ENCODE measurements around the gene RFX4. TPM values are rescaled to one million over a fixed set of nuclear protein-coding genes. Genes with fewer than 3 reads are reported as not detected.

RFX4 gene
- total and polyA plus RNA-seq, 9 of the 15 experiments (the other 6 are each of a cell fraction or from before 2014, with no cell fraction given): not detected

DNA sequence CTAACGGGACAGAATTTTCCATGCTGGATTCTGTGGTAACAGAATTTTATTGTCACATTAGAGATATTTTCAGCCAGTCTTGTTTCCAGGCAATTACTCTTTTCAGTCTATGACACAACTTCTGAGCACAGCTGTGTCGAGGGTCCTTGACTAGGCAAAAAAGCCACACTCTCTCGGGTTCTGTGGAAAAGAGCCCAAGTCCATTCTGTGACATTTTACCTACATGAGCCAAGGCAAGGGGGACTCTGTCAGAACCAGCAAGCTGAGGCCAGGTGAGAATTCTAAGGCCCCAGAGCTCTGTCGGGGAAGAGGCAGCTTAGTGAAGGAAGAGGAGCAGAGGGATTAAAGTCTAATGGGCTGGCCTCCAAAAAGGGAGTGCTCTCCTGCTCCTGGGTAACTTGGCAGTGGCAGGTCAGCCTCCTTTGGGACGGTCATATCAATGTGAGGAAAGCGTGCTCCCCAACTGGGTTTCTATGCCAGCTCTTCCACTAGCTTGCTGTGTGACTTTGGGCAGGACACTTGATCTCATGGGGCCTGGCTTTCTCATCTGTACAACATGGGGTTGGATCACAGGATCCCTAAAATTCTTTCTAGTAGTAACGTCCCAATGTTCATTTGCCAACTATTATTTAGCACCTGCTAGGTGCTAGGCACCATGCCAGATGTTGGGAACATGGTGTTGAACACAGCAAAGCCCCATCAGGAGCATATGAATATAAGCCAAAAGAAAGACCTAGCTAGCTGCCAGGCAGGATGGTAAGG is 175.7 kb downstream of the RFX4 start (continued):
- TF ChIP-seq PATZ1 (CRISPR knock-in tag; IDR thresholded peaks at IDR 0.05; ENCODE audit: borderline replicate concordance): no peak
- no peak for TF ChIP-seq U2AF2 (optimal IDR thresholded peaks at IDR 0.05; ENCODE audit: low read depth, low read length)
- TF ChIP-seq, protein P1, sequence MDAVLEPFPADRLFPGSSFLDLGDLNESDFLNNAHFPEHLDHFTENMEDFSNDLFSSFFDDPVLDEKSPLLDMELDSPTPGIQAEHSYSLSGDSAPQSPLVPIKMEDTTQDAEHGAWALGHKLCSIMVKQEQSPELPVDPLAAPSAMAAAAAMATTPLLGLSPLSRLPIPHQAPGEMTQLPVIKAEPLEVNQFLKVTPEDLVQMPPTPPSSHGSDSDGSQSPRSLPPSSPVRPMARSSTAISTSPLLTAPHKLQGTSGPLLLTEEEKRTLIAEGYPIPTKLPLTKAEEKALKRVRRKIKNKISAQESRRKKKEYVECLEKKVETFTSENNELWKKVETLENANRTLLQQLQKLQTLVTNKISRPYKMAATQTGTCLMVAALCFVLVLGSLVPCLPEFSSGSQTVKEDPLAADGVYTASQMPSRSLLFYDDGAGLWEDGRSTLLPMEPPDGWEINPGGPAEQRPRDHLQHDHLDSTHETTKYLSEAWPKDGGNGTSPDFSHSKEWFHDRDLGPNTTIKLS (IDR thresholded peaks at IDR 0.05; ENCODE audit: borderline replicate concordance, low read depth): no peak
- no peak for TF ChIP-seq ZNF778 (CRISPR knock-in tag; IDR thresholded peaks at IDR 0.05)
- no peak for TF ChIP-seq SUPT5H (IDR thresholded peaks at IDR 0.05)
- TF ChIP-seq, protein P2, sequence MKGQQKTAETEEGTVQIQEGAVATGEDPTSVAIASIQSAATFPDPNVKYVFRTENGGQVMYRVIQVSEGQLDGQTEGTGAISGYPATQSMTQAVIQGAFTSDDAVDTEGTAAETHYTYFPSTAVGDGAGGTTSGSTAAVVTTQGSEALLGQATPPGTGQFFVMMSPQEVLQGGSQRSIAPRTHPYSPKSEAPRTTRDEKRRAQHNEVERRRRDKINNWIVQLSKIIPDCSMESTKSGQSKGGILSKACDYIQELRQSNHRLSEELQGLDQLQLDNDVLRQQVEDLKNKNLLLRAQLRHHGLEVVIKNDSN (CRISPR knock-in tag; IDR thresholded peaks at IDR 0.05): no peak
